GM12872 (cell line): ENCODE measurements around the gene CLCA1.

Experiments
- TF ChIP-seq, protein P1 (sequence below): IDR thresholded peaks from 3 replicates; pipeline ENCODE4 v1.5.1; 2011; ENCODE audit warnings: low read depth, mild to moderate bottlenecking, low read length, moderate library complexity; ENCODE audit not compliant: insufficient read depth

Gene CLCA1

DNA sequence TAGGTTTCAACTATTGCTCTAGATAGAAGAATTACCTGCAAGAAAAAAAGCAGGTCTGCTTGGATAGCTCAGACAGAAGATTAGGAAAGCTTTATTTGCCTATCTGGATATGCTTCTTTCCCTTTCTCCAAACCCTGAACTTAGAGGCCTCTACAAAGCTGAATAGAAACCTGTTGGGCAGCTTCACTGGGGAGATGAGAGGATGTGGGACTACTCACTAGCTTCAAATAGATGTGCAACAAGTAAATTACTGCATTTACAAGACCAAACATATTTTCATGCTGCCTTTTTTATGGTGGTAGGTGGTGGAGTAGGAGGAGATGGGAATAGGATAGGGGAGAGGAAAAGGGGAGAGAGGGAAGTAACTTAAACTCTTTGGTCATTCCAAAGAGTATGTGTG is 38.4 kb upstream of the CLCA1 start:
- TF ChIP-seq, protein P1, sequence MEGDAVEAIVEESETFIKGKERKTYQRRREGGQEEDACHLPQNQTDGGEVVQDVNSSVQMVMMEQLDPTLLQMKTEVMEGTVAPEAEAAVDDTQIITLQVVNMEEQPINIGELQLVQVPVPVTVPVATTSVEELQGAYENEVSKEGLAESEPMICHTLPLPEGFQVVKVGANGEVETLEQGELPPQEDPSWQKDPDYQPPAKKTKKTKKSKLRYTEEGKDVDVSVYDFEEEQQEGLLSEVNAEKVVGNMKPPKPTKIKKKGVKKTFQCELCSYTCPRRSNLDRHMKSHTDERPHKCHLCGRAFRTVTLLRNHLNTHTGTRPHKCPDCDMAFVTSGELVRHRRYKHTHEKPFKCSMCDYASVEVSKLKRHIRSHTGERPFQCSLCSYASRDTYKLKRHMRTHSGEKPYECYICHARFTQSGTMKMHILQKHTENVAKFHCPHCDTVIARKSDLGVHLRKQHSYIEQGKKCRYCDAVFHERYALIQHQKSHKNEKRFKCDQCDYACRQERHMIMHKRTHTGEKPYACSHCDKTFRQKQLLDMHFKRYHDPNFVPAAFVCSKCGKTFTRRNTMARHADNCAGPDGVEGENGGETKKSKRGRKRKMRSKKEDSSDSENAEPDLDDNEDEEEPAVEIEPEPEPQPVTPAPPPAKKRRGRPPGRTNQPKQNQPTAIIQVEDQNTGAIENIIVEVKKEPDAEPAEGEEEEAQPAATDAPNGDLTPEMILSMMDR: no peak

DNA sequence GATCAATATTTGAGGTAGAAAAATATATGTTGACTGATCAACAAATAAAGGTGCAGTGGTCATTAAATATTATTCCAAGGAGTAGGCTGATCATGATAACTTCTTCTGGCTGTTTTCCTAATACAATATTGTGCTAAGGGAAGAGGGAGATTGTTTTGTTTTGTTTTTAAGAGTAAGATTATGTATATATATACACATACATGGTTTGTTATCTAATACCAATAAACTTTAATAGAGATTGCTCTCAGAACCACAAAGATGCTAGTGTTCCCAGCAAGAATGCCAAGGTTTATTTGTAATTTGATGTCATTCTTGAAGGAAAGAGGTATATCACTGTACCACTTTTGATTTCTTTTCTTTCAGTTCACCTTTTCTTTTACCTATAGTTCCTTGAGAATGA is 34.7 kb upstream of the CLCA1 start:
- TF ChIP-seq, protein P1: no peak

DNA sequence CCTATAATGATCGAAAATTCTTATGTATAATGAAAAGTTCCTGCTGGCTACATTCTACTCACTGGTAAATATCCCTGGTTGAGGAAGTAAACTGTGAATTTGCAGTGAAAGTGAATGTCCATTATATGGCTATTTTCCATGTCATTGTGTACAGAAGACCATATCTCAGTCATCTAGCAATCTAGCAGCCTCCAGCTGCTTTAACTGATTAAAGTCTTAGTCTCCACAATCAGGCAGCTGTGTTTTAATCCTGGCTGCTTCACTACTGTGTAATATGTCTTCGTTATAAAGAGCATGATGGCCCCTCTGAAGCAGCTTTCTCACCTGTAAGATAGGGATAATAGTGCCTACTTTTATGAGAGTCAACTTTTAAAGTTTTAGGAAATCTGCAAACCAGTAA is 33.4 kb upstream of the CLCA1 start:
- TF ChIP-seq, protein P1: no peak

DNA sequence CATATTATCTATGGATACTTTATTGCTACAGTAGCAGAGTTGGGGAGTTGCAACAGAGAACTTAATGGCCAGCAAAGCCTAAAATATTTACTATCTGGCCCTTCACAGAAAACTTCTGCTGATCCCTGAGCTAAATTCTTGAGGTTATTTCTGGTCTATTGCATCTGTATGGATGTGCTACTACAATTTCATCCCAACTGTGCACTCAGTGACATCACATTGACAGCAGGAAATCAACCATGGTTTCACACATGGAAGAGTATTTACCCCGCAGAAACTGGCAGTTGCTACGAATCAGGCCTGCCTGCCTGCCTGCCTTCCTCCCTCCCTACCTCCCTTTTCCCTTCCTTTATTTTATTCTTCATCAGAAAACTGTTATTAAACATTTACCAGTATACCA is 32.7 kb upstream of the CLCA1 start:
- TF ChIP-seq, protein P1: no peak

DNA sequence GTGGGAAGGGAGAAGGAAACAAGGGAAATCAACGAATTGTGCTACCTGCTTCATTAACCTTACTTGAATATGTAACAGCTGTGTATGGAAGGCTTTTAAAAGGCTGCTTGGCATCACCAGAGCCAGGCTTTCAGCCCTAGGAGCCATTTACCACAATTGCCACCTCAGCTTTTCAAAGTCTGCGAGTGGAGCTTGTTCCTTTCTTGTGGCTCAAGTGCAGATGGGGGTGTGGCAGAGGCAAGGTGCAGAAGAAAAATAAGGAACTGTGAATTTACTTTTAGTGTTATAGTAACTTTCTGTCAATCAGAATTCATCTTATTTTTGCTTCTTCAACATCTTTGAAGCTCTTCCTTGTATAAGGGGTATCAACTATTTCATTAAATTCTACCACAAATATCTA is 27.1 kb upstream of the CLCA1 start:
- TF ChIP-seq, protein P1: no peak

DNA sequence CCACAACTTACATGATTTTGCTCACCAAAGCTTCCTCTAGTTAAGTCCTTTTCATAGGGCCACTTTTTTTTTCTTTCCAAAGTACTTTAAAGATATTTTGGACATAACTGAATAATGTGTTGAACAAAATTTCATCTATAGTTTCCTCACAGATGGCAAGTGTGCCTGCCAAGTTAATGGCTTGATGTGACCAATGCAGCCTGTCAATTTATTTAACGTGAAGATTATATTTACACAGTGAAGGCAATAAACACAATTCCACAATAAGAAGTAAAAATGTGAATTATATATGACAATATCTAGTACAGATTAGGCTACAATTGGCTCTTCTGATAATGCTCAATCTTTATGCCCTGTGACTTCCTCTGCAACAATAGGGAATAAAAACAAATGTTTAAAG is 26.7 kb upstream of the CLCA1 start:
- TF ChIP-seq, protein P1: no peak

DNA sequence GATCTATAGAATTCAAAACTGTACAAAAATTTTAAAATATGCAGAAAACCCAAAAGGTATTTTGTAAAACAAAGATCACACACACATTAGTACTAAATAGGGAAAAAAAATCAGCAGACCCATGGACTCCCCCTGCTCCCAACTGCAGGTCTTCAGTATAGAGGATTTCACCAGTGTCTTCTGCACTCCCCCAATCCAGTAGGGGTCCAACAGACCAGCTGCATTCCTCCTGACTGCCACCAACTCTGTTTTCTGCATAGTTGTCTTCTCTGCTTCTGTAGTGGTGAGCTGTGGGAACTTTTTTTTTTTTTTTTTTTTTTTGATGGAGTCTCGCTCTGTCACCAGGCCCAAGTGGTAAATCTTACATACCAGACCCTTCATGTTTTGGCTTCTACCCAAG is 22.8 kb upstream of the CLCA1 start:
- TF ChIP-seq, protein P1: no peak
